OCI-LY3 (cell line): ENCODE results near the gene GRIK5.

Experiments used
- CTCF ChIP-seq: fragments of 200-600, 300-600 bp; sonication (generic); IDR thresholded peaks from 2 replicates; pipeline ENCODE4 v1.5.1; 2014; ENCODE audit warnings: antibody characterized with exemption, low read length, low read depth
- EZH2phosphoT487 ChIP-seq: fragments of 200-600 bp; shearing (Covaris generic); IDR thresholded peaks from 2 replicates; pipeline ENCODE4 v1.6.1; 2018; ENCODE audit warnings: antibody characterized with exemption, mixed run types, low read depth

- TF ChIP-seq CTCF (no peak), EZH2phosphoT487 (no peak)
These were observed 9.3 kb upstream of the GRIK5 start for GRCh38 chr19:42079276-42079669.
